GM12878 (cell line): ENCODE data around the gene MAMDC4. TPM values are rescaled to one million over a fixed set of nuclear protein-coding genes. Genes with fewer than 3 reads are reported as not detected.
A peak's percentile ranks its signal among the peaks of the same experiment; 100 is the strongest.

ENCODE experiments used
- ATAC-seq: fragments of 200-7000 bp; cut with Tn5 transposase; 3 replicates; pipeline ENCODE4 v1.9.1; 2020; ENCODE audit warnings: mild to moderate bottlenecking, moderate library complexity
- BruUV-seq: library from RNA; stranded (reverse); fragments of 400-500 nt; replicated peaks from 2 replicates; lab custom pipeline; 2021; lab: Mats Ljungman, UMichigan
- CTCF ChIA-PET: fragments of 300-600 bp; sonication (Branson Sonifier 250); formaldehyde crosslinking; extraction: SDS; loops from one replicate; lab custom pipeline; 2021; ENCODE audit warnings: inconsistent platforms; lab: Yijun Ruan, JAX
- POLR2A ChIA-PET: fragments of 350-600 bp; formaldehyde crosslinking; extraction: SDS; loops from one replicate; lab custom pipeline; 2021; ENCODE audit warnings: inconsistent platforms; lab: Charles Lee
- RAD21 ChIA-PET: fragments of 300-600 bp; sonication (Branson Sonifier 250); formaldehyde crosslinking; loops from one replicate; lab custom pipeline; 2023; ENCODE audit warnings: antibody characterized with exemption; ENCODE audit not compliant: unreplicated experiment; lab: Charles Lee
- SMC1A ChIA-PET: fragments of 300-600 bp; sonication (Branson Sonifier 250); formaldehyde crosslinking; loops from one replicate; lab custom pipeline; 2023; ENCODE audit not compliant: unreplicated experiment, uncharacterized antibody; lab: Charles Lee
- DNase-seq: peaks from one replicate; pipeline ENCODE4 v3.0.0-alpha.2; 2011; ENCODE audit warnings: low read depth, low spot score
- FAIRE-seq: peaks from 3 replicates; lab custom pipeline; 2011; peaks lifted over from hg19 to GRCh38; lab: Jason Lieb, UNC
- H2AFZ ChIP-seq: 2 replicates; pipeline ENCODE4 v1.6.0; 2011; ENCODE audit warnings: low read depth, low read length, control low read depth; ENCODE audit not compliant: control insufficient read depth
- H3K27ac ChIP-seq: 2 replicates; pipeline ENCODE4 v1.5.1; 2011; ENCODE audit warnings: control low read depth; ENCODE audit not compliant: control insufficient read depth, insufficient read depth
- H3K27me3 ChIP-seq, 2 experiments: replicated peaks in 1 of 2; 2 replicates each; pipeline versions ENCODE4 v1.6.0 to v1.6.1; 2011; ENCODE audit warnings: low read length in 1 of 2; ENCODE audit not compliant: control insufficient read depth in 2 of 2, insufficient read depth in 2 of 2
- H3K36me3 ChIP-seq, 2 experiments: 2 replicates each; pipeline ENCODE4 v1.5.1; 2011; ENCODE audit warnings: low read length in 1 of 2; ENCODE audit not compliant: control insufficient read depth in 2 of 2, insufficient read depth in 2 of 2
- H3K4me1 ChIP-seq: 2 replicates; pipeline ENCODE4 v1.6.1; 2011; ENCODE audit warnings: mild to moderate bottlenecking, low read length, moderate library complexity, mixed read lengths; ENCODE audit not compliant: control insufficient read depth, insufficient read depth
- H3K4me2 ChIP-seq: 2 replicates; pipeline ENCODE4 v1.6.0; 2011; ENCODE audit warnings: control low read depth; ENCODE audit not compliant: control insufficient read depth, insufficient read depth
- H3K4me3 ChIP-seq: fragments of 200-600 bp; sonication (generic); 2 replicates; pipeline ENCODE4 v1.5.1; 2016
- H3K79me2 ChIP-seq: 2 replicates; pipeline ENCODE4 v1.6.0; 2011; ENCODE audit warnings: low read length; ENCODE audit not compliant: control insufficient read depth, insufficient read depth
- H3K9ac ChIP-seq: 2 replicates; pipeline ENCODE4 v1.8.0; 2011; ENCODE audit warnings: low read length, control low read depth, mixed read lengths; ENCODE audit not compliant: control insufficient read depth, insufficient read depth
- H3K9me3 ChIP-seq: replicated peaks from 3 replicates; pipeline ENCODE4 v1.5.1; 2011; ENCODE audit warnings: mild to moderate bottlenecking, low read length; ENCODE audit not compliant: control insufficient read depth, insufficient read depth
- H4K20me1 ChIP-seq: 2 replicates; pipeline ENCODE4 v1.6.0; 2011; ENCODE audit not compliant: control insufficient read depth, insufficient read depth
- ATF7 ChIP-seq: fragments of 450-650 bp; IDR thresholded peaks from 2 replicates; pipeline ENCODE4 v1.6.1; 2016; ENCODE audit warnings: low read depth, mild to moderate bottlenecking
- CHD2 ChIP-seq: IDR thresholded peaks from 2 replicates; pipeline ENCODE4 v1.6.1; 2011; ENCODE audit warnings: low read depth, low read length, improper control_type of control experiment, borderline replicate concordance
- MTA2 ChIP-seq: fragments of 450-650 bp; IDR thresholded peaks from 2 replicates; pipeline ENCODE4 v1.6.1; 2016; ENCODE audit warnings: low read depth, mild to moderate bottlenecking, moderate library complexity
- NBN ChIP-seq: fragments of 450-650 bp; IDR thresholded peaks from 2 replicates; pipeline ENCODE4 v1.6.1; 2016
- NR2C2 ChIP-seq: IDR thresholded peaks from 2 replicates; pipeline ENCODE4 v1.6.1; 2011; ENCODE audit warnings: borderline replicate concordance, low read depth; ENCODE audit not compliant: control insufficient read depth, insufficient read length
- SUZ12 ChIP-seq: fragments of 200-600 bp; sonication (generic); IDR thresholded peaks from one replicate; pipeline ENCODE4 v1.6.1; 2018; ENCODE audit warnings: antibody characterized with exemption, mild to moderate bottlenecking; ENCODE audit not compliant: unreplicated experiment
- TBL1XR1 ChIP-seq: IDR thresholded peaks from 2 replicates; pipeline ENCODE4 v1.6.1; 2012; ENCODE audit warnings: low read depth, low read length, improper control_type of control experiment
- WRNIP1 ChIP-seq: IDR thresholded peaks from 2 replicates; pipeline ENCODE4 v1.6.1; 2011; ENCODE audit warnings: low read depth, low read length, improper control_type of control experiment, borderline replicate concordance
- WGBS: methylation state at CpG from one replicate; pipeline ENCODE4 v1.1.6; 2016; ENCODE audit warnings: low lambda C conversion rate; ENCODE audit not compliant: insufficient replicate concordance, insufficient coverage; ENCODE audit errors: missing lambda C conversion rate; 5-methylcytosine and 5-hydroxymethylcytosine counted together
- in situ Hi-C: fragments of 300-500 bp; cut with MboI; formaldehyde crosslinking; loops from 9 replicates; pipeline ENCODE4 v1.14.3; 2018; ENCODE audit warnings: mixed read lengths
- intact Hi-C: fragments of 100-400 bp; cut with micrococcal nuclease; formaldehyde crosslinking; loops from one replicate; pipeline ENCODE4 v1.14.2; 2022; ENCODE audit not compliant: unreplicated experiment
- polyA plus RNA-seq, 11 experiments: library from polyadenylated mRNA; depleted of rRNA in 4 of 11; unstranded in 6 of 11; stranded (reverse) in 5 of 11; fragments of >200 nt; fragmentation: Nextera tagmentation in 4 of 11; fragmentation: Illumina TruSeq in 1 of 11; extraction: Ambion mirVana in 4 of 11; extraction: Trizol in 1 of 11; gene quantifications; 1 replicate in 1 of 11; 2 replicates in 10 of 11; pipeline versions ENCODE4 v1.2.1 to v1.2.3, GENCODE V29; 2011 to 2016; ENCODE audit warnings: inconsistent platforms in 2 of 11, missing spikeins in 2 of 11, low read depth in 1 of 11
- total RNA-seq, 4 experiments: library from RNA; depleted of rRNA in 3 of 4; stranded (reverse); fragments of >200 nt in 3 of 4; fragmentation: Illumina TruSeq in 1 of 4; extraction: Trizol in 1 of 4; gene quantifications; 2 replicates each; pipeline versions ENCODE4 v1.2.1 to v1.2.3, GENCODE V29; 2013 to 2021
- TF ChIP-seq, protein P1 (sequence below): IDR thresholded peaks from 2 replicates; pipeline ENCODE4 v1.6.1; 2011; ENCODE audit warnings: borderline replicate concordance, low read depth, mild to moderate bottlenecking, moderate library complexity, low read length; ENCODE audit not compliant: insufficient read depth, poor library complexity, severe bottlenecking
- TF ChIP-seq, protein P2 (sequence below): fragments of 450-650 bp; IDR thresholded peaks from 2 replicates; pipeline ENCODE4 v1.6.1; 2014; ENCODE audit warnings: mild to moderate bottlenecking
- TF ChIP-seq, protein P3 (sequence below): fragments of 450-650 bp; IDR thresholded peaks from 2 replicates; pipeline ENCODE4 v1.6.1; 2017; ENCODE audit warnings: low read depth, mild to moderate bottlenecking, moderate library complexity

MAMDC4 gene
- total and polyA plus RNA-seq, 10 of the 15 experiments (the other 5 are each of a cell fraction or from before 2014, with no cell fraction given), result 0.22 to 5.7 (median 2.4) TPM; not detected in 1

DNA sequence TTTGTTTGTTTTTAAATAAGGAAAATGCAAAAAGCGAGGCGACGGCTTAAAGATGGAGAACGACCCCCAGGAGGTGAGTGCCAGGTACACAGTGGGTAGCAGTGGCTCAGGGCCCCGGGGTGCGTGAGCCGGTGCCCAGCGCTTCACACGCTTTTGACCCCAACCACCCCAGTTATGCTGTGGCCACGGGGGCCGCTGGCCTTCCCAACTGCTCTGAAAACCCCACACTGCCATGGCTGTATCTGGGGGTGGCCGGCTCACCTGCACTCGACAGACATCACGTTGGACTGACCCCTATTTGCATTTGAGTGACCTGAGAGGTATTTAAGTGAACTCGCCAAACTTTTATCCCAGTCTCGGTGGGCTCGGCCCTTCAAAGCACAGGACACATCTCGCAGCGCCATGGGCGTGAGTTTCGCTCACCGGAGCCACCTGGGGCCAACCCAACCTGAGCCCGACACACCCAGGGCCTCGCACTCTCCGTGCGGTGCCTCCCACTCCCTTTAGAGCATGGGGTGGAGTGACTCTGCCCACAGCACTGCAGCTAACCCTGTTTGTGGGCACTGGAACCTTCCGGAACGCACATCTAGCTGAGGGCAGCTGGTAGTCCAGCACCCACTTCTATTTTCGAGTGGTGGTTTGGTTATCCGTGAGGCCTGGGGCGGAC is 23.5 kb upstream of the MAMDC4 start:
- Histone ChIP-seq H3K9ac (no peak overlapping the region), H3K9me3 (no peaks in the 10 kb centered on the region), H3K4me2 (no peak overlapping the region), H3K27ac (no peak overlapping the region), H3K4me3 (no peak overlapping the region), H3K36me3 (peaks cover 11 to 12% of the 10 kb centered on the region in 2 experiments), H4K20me1 (no peaks in the 10 kb centered on the region), H3K27me3 (no peaks in the 10 kb centered on the region), H2AFZ (no peak overlapping the region), H3K79me2 (no peaks in the 10 kb centered on the region), H3K4me1 (no peaks in the 10 kb centered on the region)
- no peak for TF ChIP-seq NR2C2
- TF ChIP-seq, protein P1, sequence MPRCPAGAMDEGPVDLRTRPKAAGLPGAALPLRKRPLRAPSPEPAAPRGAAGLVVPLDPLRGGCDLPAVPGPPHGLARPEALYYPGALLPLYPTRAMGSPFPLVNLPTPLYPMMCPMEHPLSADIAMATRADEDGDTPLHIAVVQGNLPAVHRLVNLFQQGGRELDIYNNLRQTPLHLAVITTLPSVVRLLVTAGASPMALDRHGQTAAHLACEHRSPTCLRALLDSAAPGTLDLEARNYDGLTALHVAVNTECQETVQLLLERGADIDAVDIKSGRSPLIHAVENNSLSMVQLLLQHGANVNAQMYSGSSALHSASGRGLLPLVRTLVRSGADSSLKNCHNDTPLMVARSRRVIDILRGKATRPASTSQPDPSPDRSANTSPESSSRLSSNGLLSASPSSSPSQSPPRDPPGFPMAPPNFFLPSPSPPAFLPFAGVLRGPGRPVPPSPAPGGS, result peak; percentile 31
- POLR2A ChIA-PET, result no interaction called here
- 95% methylated on average over 31 of the region's 31 CpGs for WGBS
- in situ Hi-C loops, result no loop called here
- BruUV-seq, result no TSS peak
- no peak for DNase-seq
- FAIRE-seq, result no peak
- SMC1A ChIA-PET, result no interaction called here
- ATAC-seq, result no peak
- RAD21 ChIA-PET, result no interaction called here
- intact Hi-C loops, result no loop called here
- CTCF ChIA-PET, result no interaction called here

DNA sequence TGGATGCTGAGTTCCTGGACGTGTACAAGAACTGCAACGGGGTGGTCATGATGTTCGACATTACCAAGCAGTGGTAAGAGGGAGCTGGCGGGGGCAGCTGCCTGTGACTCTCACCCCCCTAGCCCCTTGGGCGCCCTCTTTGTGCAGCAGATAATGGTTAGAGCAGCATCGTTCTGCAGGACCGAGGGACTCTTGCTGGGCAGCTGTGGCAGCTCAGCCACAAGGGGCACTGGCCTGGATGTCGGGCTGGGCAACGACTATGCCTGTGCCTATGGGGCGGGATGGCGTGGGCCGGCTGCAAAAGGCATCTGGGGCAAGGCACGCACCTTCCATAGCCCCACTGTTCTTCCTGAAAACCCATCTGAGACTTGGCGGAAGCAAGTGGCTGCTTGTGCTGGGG is 22.7 kb upstream of the MAMDC4 start:
- Histone ChIP-seq H3K4me2 (no peak overlapping the region), H3K27me3 (no peaks in the 10 kb centered on the region), H3K27ac (no peak overlapping the region), H3K79me2 (no peaks in the 10 kb centered on the region), H3K36me3 (peaks cover 11 to 12% of the 10 kb centered on the region in 2 experiments), H3K9me3 (no peaks in the 10 kb centered on the region), H3K4me1 (no peaks in the 10 kb centered on the region), H3K4me3 (no peak overlapping the region), H4K20me1 (no peaks in the 10 kb centered on the region), H2AFZ (no peak overlapping the region), H3K9ac (no peak overlapping the region)
- no peak for FAIRE-seq
- no TSS peak for BruUV-seq
- ChIA-PET SMC1A (no interaction called here), RAD21 (no interaction called here), CTCF (no interaction called here), POLR2A (no interaction called here)
- in situ Hi-C loops, result no loop called here
- ATAC-seq, result no peak
- no peak for DNase-seq
- intact Hi-C loops, result no loop called here
- 95% methylated on average over 14 of the region's 14 CpGs for WGBS
- TF ChIP-seq, protein P2, sequence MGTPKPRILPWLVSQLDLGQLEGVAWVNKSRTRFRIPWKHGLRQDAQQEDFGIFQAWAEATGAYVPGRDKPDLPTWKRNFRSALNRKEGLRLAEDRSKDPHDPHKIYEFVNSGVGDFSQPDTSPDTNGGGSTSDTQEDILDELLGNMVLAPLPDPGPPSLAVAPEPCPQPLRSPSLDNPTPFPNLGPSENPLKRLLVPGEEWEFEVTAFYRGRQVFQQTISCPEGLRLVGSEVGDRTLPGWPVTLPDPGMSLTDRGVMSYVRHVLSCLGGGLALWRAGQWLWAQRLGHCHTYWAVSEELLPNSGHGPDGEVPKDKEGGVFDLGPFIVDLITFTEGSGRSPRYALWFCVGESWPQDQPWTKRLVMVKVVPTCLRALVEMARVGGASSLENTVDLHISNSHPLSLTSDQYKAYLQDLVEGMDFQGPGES, result no peak
- TF ChIP-seq MTA2 (no peak), SUZ12 (no peak), NBN (no peak), TBL1XR1 (no peak), CHD2 (no peak), ATF7 (no peak), WRNIP1 (no peak)
- TF ChIP-seq, protein P1, result no peak
- TF ChIP-seq, protein P3, sequence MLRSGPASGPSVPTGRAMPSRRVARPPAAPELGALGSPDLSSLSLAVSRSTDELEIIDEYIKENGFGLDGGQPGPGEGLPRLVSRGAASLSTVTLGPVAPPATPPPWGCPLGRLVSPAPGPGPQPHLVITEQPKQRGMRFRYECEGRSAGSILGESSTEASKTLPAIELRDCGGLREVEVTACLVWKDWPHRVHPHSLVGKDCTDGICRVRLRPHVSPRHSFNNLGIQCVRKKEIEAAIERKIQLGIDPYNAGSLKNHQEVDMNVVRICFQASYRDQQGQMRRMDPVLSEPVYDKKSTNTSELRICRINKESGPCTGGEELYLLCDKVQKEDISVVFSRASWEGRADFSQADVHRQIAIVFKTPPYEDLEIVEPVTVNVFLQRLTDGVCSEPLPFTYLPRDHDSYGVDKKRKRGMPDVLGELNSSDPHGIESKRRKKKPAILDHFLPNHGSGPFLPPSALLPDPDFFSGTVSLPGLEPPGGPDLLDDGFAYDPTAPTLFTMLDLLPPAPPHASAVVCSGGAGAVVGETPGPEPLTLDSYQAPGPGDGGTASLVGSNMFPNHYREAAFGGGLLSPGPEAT, result no peak
